NCI-H2107 treated with DMSO at 0.1 percent for 48 hours (cell line): ENCODE measurements around the gene RNF115.
"Not testable (repeated sequence)": the region's sequence is repeated elsewhere in the genome, so short reads cannot be mapped to it uniquely, and the experiment has no call there.

Experiments used
- DNase-seq: peaks from one replicate; lab custom pipeline; 2025; ENCODE audit not compliant: unreplicated experiment; lab: John Stamatoyannopoulos, UW

Gene RNF115

DNA sequence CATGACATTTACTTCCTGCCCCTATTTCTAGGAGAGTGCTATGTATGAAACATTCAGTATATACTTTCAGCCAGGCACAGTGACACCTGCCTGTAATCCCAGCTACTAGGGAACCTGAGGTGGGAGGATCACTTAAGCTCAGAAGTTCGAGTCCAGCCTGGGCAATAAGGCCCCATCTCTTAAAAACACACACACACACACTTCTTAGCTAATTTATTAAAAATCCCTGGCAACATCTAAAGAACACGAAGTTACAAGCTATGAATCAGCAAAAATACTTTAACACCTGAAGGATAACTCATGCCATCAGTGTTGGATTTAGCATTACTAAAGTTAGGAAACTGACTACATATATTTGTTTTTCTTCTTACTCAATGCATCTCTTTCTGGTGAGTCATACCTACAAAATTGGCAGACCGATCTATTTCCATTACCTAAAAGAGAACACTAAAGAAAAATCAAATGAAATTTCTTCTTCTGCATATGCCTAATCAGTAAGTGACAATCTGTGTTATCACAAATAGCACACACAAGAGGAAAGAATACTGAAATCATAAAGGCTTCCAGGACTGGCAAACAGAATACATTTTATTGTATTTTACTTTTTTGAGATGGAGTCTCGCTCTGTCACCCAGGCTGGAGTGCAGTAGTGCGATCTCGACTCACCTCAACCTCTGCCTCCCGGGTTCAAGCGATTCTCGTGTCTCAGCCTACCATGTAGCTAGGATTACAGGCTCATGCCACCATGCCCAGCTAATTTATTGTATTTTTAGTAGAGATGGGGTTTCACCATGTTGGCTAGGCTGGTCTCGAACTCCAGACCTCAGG, 41.4 kb downstream of the RNF115 start:
- no peak for DNase-seq

DNA sequence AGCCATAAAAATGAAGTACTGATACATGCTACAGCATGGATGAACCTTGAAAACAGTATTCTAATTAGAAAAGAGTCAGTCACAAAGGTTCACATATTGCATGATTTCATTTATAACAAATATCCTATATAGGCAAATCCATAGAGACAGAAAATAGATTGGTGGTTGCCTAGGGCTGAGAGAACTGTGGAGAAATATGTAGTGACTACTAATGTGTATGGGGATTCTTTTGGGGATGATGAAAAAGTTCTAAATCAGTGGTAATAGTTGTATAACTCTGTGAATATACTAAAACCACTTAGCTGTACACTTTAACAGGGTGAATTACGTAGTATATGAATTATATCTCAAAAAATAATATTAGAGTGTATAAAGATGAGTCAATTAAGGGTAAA, 45.8 kb downstream of the RNF115 start:
- no peak for DNase-seq

DNA sequence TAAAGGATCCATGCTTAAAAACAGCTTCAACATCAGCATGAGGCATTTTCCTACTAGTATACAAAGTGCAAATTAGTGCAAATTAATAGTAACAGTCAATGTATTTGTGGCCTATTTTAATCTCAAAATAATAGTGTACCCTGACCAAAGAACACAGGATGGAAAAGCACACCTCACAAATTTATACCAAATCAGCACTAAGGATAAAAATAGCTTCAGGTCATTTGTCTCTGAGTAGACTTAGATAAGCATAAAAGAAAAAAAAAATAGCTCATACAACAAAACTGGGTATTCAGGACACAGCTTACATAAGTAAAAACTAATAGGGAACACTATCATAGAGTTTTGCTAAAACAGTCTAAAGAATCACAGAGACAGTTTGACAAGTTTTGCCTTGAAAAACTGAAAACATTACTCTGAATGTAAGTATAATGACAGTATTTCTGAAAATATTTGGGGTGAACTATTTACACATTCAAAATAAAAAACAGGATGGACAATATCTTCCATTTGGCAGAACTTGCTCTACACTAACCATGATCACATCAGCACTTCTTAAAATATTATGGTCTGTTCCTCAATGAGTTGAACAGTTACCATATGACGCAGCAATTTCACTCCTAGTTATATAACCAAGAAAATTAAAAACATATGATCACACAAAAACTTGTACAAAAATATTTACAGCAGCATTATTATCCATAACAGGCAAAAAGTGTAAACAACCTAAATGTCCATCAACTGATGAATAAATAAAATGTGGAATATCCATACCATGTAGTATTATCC, 46.3 kb downstream of the RNF115 start:
- DNase-seq: no peak

DNA sequence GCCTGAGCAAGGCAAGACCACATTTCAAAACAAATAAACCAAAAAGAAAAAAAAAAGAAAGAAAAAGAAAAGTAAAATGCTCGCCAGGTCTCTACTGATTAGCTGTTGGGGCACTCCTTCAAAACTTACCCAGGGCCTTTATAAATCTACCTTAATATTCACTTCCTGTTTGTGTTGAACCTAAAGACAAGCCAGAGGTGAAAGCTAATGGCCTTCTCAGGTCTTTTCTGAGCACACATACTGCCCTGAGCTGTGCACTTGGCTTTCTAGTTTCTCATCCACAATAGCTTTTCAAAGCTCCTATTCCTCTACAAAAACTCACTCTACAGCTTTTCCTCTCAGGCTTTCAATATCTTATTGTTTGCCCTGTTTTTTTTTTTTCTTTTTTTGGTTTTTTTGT, 50.5 kb downstream of the RNF115 start:
- no peak for DNase-seq

DNA sequence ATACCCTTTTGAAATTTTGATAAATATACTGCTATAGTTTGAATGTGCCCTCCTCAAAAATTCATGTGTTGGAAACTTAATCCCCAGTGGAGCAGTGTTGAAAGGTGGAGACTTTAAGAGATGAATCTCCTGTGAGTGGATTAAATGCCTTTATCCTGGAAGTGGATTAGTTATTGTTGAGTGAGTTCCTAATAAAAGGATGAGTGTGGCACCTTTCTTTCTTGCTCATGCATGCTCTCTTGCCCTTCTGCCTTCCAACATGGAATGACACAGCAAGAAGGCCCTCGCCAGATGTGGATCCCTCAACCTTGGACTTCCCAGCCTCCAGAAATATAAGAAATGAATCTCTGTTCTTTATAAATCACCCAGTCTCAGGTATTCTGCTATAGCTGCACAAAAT, 52.8 kb downstream of the RNF115 start:
- DNase-seq: no peak

DNA sequence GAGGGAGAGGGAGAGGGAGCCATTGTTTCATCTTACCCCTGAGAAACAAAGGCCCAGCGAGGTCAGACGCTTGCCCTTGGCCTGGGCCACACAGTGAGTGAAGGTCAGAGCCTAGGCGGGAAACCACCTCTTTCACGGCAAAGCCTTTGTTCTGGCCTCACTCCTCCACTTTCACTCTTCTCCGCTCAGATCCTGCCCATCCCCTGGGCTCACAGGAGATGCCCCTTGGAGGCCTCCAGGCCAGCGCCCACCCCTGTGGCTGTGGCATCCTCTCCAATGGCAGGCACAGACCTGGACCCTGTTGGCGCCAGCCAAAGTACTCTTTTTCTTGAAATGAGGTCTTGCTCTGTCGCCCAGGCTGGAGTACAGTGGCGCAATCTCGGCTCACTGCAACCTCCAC, 55.9 kb downstream of the RNF115 start:
- DNase-seq: not testable (repeated sequence)

GRCh38 chr1:145766926-145767325, 57.0 kb downstream of the RNF115 start:
- DNase-seq: not testable (repeated sequence)

DNA sequence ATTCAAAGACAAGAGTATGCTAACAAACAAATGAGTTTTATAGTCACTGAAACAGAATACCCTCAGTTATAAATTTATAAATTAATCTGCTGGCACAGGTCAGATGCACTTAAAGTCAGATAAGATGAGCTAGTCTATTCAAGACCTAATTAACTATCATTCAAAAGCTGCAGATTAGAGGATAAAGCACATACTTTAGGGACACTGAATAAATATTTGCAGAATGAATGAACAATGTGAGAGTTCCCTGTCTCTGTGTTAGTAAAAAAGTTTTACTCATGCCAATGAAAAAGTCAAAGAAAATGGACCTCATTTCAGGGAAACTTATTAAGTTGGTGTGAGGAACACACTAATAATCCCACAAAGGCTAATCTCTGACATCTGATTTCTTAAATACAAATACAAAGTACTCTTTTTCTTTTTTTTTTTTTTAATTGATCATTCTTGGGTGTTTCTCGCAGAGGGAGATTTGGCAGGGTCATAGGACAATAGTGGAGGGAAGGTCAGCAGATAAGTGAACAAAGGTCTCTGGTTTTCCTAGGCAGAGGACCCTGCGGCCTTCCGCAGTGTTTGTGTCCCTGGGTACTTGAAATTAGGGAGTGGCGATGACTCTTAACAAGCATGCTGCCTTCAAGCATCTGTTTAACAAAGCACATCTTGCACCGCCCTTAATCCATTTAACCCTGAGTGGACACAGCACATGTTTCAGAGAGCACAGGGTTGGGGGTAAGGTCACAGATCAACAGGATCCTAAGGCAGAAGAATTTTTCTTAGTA, 58.1 kb downstream of the RNF115 start:
- DNase-seq: not testable (repeated sequence)

DNA sequence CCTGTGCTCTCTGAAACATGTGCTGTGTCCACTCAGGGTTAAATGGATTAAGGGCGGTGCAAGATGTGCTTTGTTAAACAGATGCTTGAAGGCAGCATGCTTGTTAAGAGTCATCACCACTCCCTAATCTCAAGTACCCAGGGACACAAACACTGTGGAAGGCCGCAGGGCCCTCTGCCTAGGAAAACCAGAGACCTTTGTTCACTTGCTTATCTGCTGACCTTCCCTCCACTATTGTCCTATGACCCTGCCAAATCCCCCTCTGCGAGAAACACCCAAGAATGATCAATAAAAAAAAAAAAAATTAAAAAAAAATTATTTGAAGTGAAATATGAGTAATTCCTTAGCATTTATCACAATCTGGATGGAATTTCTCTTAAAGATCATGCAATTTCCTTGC, 58.8 kb downstream of the RNF115 start:
- not testable (repeated sequence) for DNase-seq

- not testable (repeated sequence) for DNase-seq
These were observed 59.5 kb downstream of the RNF115 start for GRCh38 chr1:145764231-145764940.

GRCh38 chr1:145762001-145762400, 61.9 kb downstream of the RNF115 start:
- not testable (repeated sequence) for DNase-seq

DNA sequence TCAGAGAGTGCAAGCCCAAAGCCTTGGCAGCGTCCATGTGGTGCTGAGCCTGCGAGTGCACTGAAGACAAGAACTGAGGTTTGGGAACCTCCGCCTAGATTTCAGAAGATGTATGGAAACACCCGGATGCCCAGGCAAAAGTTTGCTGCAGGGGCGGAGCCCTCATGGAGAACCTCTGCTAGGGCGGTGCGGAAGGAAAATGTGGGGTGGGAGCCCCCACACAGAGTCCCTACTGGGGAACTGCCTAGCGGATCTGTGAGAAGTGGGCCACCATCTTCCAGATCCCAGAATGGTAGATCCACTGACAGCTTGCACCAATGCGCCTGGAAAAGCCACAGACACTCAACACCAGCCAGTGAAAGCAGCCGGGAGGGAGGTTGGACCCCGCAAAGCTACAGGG, 62.4 kb downstream of the RNF115 start:
- DNase-seq: not testable (repeated sequence)

- not testable (repeated sequence) for DNase-seq
These were observed 63.4 kb downstream of the RNF115 start for GRCh38 chr1:145760395-145760949.

DNA sequence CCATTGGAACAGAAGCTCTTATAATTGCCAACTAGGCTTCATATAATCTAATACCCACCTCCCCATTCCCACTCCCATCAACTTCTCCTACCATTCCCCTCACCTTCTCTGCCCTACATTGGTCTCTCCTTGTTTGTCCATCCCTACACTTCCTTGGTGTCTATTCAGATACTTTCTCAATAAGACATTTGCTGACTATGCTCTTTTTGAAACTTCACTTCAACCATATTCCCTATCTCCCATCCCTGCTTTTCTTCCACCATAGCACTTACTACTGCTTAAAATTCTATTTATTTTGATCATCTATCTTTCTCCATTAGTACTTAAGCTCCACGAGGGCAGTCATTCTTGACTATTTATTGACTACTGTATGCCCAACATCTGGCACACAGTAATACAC, 64.2 kb downstream of the RNF115 start:
- no peak for DNase-seq

DNA sequence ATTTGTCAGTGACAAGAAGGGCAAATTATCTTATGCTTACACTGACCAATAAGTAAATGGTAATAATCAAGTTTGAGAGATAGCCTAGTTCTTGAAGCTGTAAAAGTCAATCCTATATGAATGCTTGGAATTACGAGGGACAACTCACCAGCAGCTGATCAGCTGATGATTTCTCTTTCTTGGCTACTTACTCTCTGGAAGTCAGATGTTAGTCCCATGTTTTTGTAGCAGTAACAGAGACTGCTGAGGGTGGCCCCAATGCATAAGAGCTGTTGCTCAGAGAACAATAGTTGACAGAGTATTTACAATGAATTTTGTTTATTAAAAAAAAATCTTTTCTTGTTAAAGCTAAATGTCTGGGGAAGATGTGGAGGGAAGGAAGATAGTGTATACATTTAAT, 65.3 kb downstream of the RNF115 start:
- no peak for DNase-seq

DNA sequence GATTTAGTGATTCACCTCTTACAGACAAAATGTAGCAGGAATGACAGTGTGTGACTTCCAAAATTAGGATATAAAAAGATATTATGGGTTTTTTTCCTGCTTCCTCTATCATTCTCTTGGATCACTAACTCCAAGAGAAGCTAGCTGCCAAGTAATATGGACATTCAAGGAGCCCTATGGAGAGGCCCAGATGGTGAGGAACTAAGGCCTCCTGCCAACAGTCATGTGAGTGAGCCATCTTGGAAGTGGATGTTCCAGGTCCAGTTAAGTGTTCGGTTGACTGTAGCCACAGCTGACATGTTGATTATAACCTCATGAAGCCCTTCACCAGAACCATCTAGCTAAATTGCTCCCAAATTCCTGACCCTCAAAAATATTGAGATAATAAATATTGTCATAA, 65.8 kb downstream of the RNF115 start:
- no peak for DNase-seq

DNA sequence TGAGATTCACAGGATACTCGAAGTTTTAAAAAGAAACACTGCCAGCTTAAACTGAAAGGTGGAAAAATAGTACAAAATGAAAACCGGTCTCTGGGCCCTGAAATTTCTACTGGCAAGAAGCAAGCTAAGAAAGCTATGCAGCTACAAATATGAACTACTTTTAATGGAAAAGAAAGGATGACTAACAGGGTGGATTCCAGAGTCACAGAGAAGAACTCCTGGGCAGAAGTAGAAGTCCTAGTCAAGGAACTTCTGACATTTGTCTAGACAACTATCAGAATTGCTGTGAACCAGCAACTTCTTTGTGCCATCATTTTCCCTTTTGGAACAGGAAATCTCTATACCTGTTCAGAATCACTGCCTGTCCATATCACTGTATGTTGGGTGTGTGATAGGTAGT, 66.5 kb downstream of the RNF115 start:
- no peak for DNase-seq

DNA sequence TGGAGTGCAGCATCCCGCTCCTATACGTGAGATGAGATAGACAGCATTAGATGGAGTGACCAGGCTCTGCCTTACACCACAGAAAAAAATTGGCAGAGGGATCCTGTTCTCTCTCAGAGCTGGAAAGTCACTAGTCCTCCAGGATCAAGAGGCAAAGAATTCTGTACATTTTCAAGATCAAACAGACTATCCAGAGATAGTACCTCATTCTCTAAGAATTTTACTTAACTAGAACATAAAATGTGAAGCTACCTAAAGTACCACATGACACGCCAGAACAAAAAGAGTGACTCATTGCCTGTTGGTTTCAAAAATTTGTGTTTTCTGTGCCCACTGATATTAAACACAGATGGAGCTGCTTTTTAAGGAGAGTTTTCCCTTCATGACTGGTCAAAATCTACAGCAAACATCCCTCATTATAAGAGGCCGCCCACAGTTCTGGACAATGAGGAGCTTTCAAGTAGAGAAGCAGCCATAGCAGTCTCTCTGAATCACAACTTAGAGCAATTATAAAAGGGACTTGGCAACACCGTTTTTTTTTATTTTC, 72.3 kb downstream of the RNF115 start:
- DNase-seq: no peak

DNA sequence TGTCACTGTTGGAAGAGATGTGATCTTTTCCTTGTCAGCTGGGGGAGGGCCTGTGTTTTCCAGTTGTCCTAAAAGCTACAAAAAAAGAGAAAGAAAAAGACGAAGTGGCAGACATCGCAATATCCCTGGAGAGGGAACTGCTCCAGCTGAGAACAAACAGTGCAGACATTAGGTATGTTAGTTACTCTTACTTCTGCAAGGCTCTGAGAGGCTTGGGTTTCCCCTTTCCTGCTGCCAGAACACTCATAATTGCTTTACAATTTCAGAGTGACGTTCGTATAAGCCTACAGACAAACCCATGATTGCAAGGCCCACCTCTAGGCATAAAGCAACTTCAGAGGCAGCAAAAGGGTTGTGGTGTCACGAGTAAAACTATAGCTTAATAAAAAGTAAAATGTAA, 73.5 kb downstream of the RNF115 start:
- DNase-seq: no peak
